ENCODE results near the gene IER3IP1.
"Not testable (repeated sequence)": the region's sequence is repeated elsewhere in the genome, so short reads cannot be mapped to it uniquely, and the experiment has no call there.

The IER3IP1 gene

GRCh38 chr18:47175898-47176575 is at the start of gene IER3IP1:
Gene IER3IP1, minus strand, starts transcription at chr18:47176364. Its CDS starts 87 bp downstream, at chr18:47176277.
- in situ Hi-C loops (cut with HindIII; ENCODE audit: low pct_ligation_motif_present, low pct_unique_long_range_greater_than_20kb, low sequenced_read_pairs) = no loop called here
- DNase-seq = peak; percentile 91

GRCh38 chr18:47215554-47216138 is 39.5 kb upstream of the IER3IP1 start:
- peak; percentile 52 for DNase-seq
- in situ Hi-C loops (cut with HindIII; ENCODE audit: low pct_ligation_motif_present, low pct_unique_long_range_greater_than_20kb, low sequenced_read_pairs) = no loop called here

- in situ Hi-C loops (cut with HindIII; ENCODE audit: low pct_ligation_motif_present, low pct_unique_long_range_greater_than_20kb, low sequenced_read_pairs) = no loop called here
- no peak for DNase-seq
Observed at GRCh38 chr18:47209171-47209570, 33.0 kb upstream of the IER3IP1 start.

GRCh38 chr18:47206945-47207637 is 30.9 kb upstream of the IER3IP1 start:
- DNase-seq = no peak
- in situ Hi-C loops (cut with HindIII; ENCODE audit: low pct_ligation_motif_present, low pct_unique_long_range_greater_than_20kb, low sequenced_read_pairs) = no loop called here

- in situ Hi-C loops (cut with HindIII; ENCODE audit: low pct_ligation_motif_present, low pct_unique_long_range_greater_than_20kb, low sequenced_read_pairs) = no loop called here
- DNase-seq = peak; percentile 45
Observed at GRCh38 chr18:47204908-47205522, 28.9 kb upstream of the IER3IP1 start.

GRCh38 chr18:47203626-47204464 is 27.7 kb upstream of the IER3IP1 start:
- in situ Hi-C loops (cut with HindIII; ENCODE audit: low pct_ligation_motif_present, low pct_unique_long_range_greater_than_20kb, low sequenced_read_pairs) = no loop called here
- no peak for DNase-seq

- in situ Hi-C loops (cut with HindIII; ENCODE audit: low pct_ligation_motif_present, low pct_unique_long_range_greater_than_20kb, low sequenced_read_pairs); DNase-seq: not testable (repeated sequence)
Observed at GRCh38 chr18:47195961-47196360, 19.8 kb upstream of the IER3IP1 start.

GRCh38 chr18:47191961-47192360 is 15.8 kb upstream of the IER3IP1 start:
- DNase-seq = no peak
- in situ Hi-C loops (cut with HindIII; ENCODE audit: low pct_ligation_motif_present, low pct_unique_long_range_greater_than_20kb, low sequenced_read_pairs) = no loop called here

GRCh38 chr18:47187721-47188120 is 11.6 kb upstream of the IER3IP1 start:
- DNase-seq = no peak
- in situ Hi-C loops (cut with HindIII; ENCODE audit: low pct_ligation_motif_present, low pct_unique_long_range_greater_than_20kb, low sequenced_read_pairs) = no loop called here

- peak; percentile 7 for DNase-seq
- in situ Hi-C loops (cut with HindIII; ENCODE audit: low pct_ligation_motif_present, low pct_unique_long_range_greater_than_20kb, low sequenced_read_pairs) = no loop called here
Observed at GRCh38 chr18:47184419-47185050, 8.4 kb upstream of the IER3IP1 start.

GRCh38 chr18:47182156-47182555 is 6.0 kb upstream of the IER3IP1 start:
- in situ Hi-C loops (cut with HindIII; ENCODE audit: low pct_ligation_motif_present, low pct_unique_long_range_greater_than_20kb, low sequenced_read_pairs); DNase-seq: not testable (repeated sequence)

- in situ Hi-C loops (cut with HindIII; ENCODE audit: low pct_ligation_motif_present, low pct_unique_long_range_greater_than_20kb, low sequenced_read_pairs) = no loop called here
- no peak for DNase-seq
Observed at GRCh38 chr18:47180765-47181164, 4.6 kb upstream of the IER3IP1 start.

- in situ Hi-C loops (cut with HindIII; ENCODE audit: low pct_ligation_motif_present, low pct_unique_long_range_greater_than_20kb, low sequenced_read_pairs) = no loop called here
- no peak for DNase-seq
Observed at GRCh38 chr18:47179520-47179919, 3.4 kb upstream of the IER3IP1 start.

- in situ Hi-C loops (cut with HindIII; ENCODE audit: low pct_ligation_motif_present, low pct_unique_long_range_greater_than_20kb, low sequenced_read_pairs) = no loop called here
- peak; percentile 5 for DNase-seq
Observed at GRCh38 chr18:47175283-47175897, 774 bp downstream of the IER3IP1 start.

GRCh38 chr18:47174545-47175116 is 1.5 kb downstream of the IER3IP1 start:
- peak; percentile 13 for DNase-seq
- in situ Hi-C loops (cut with HindIII; ENCODE audit: low pct_ligation_motif_present, low pct_unique_long_range_greater_than_20kb, low sequenced_read_pairs) = no loop called here

- no peak for DNase-seq
Observed at GRCh38 chr18:47172476-47172875, 3.7 kb downstream of the IER3IP1 start.

GRCh38 chr18:47168913-47169312 is 7.3 kb downstream of the IER3IP1 start:
- in situ Hi-C loops (cut with HindIII; ENCODE audit: low pct_ligation_motif_present, low pct_unique_long_range_greater_than_20kb, low sequenced_read_pairs) = no loop called here
- no peak for DNase-seq

More at GRCh38 chr18:47172476-47172875, 3.7 kb downstream of the IER3IP1 start:
- in situ Hi-C loops (cut with HindIII; ENCODE audit: low pct_ligation_motif_present, low pct_unique_long_range_greater_than_20kb, low sequenced_read_pairs) = no loop called here
